WTC11 (cell line): ENCODE results near the gene TDRD9. TPM values are rescaled to one million over a fixed set of nuclear protein-coding genes. Genes with fewer than 3 reads are reported as not detected.

ENCODE experiments used
- ATAC-seq: fragments of 200-7000 bp; cut with Tn5 transposase; 2 replicates; pipeline ENCODE4 v1.10.0; 2021; ENCODE audit warnings: mild to moderate bottlenecking, moderate library complexity
- CTCF ChIA-PET: fragments of 300-600 bp; sonication (Branson Sonifier 250); formaldehyde crosslinking; loops from one replicate; lab custom pipeline; 2021; ENCODE audit warnings: antibody characterized with exemption; lab: Charles Lee
- POLR2A ChIA-PET: fragments of 350-600 bp; sonication (Branson Sonifier 250); formaldehyde crosslinking; loops from one replicate; lab custom pipeline; 2021; ENCODE audit warnings: antibody characterized with exemption; lab: Charles Lee
- DNase-seq: peaks from one replicate; pipeline ENCODE4 v3.0.0; 2021; ENCODE audit warnings: low spot score
- H3K27ac Mint-ChIP-seq: 2 replicates; pipeline ENCODE4 v1.8.0; 2021; ENCODE audit warnings: mixed read lengths
- H3K27me3 Mint-ChIP-seq: 2 replicates; pipeline ENCODE4 v1.8.0; 2021; ENCODE audit warnings: low read depth, mild to moderate bottlenecking, moderate library complexity, mixed read lengths
- H3K36me3 Mint-ChIP-seq: 2 replicates; pipeline ENCODE4 v1.8.0; 2021; ENCODE audit warnings: mixed read lengths
- H3K4me1 Mint-ChIP-seq: 2 replicates; pipeline ENCODE4 v1.8.0; 2022; ENCODE audit warnings: mixed read lengths
- H3K4me3 Mint-ChIP-seq: 2 replicates; pipeline ENCODE4 v1.8.0; 2021; ENCODE audit warnings: mild to moderate bottlenecking, moderate library complexity, mixed read lengths
- H3K9me3 Mint-ChIP-seq: 2 replicates; pipeline ENCODE4 v1.8.0; 2021; ENCODE audit warnings: mixed read lengths
- EMX1 ChIP-seq: fragments of 250-450 bp; sonication (Bioruptor Pico); IDR thresholded peaks from 2 replicates; pipeline ENCODE4 v1.8.0; 2021; ENCODE audit warnings: mild to moderate bottlenecking
- FOXK1 ChIP-seq: sonication (generic); formaldehyde crosslinking; IDR thresholded peaks from 2 replicates; pipeline ENCODE4 v1.8.0; 2022; ENCODE audit warnings: mild to moderate bottlenecking, moderate library complexity, missing genetic modification reagents
- GABPB1 ChIP-seq: sonication (generic); formaldehyde crosslinking; IDR thresholded peaks from 2 replicates; pipeline ENCODE4 v1.8.1; 2023; ENCODE audit warnings: mild to moderate bottlenecking, missing genetic modification reagents
- GTF2I ChIP-seq: fragments of 250-450 bp; sonication (Bioruptor Pico); conservative IDR thresholded peaks from 2 replicates; pipeline ENCODE4 v1.4.0; 2021; ENCODE audit warnings: mild to moderate bottlenecking
- MXD4 ChIP-seq: fragments of 250-450 bp; sonication (Bioruptor Pico); IDR thresholded peaks from 2 replicates; pipeline ENCODE4 v1.8.0; 2021; ENCODE audit warnings: mild to moderate bottlenecking, moderate library complexity, borderline replicate concordance
- MYBL2 ChIP-seq: sonication (generic); formaldehyde crosslinking; IDR thresholded peaks from 2 replicates; pipeline ENCODE4 v1.8.1; 2023; ENCODE audit warnings: mild to moderate bottlenecking, moderate library complexity, missing genetic modification reagents
- NFATC4 ChIP-seq: fragments of 250-450 bp; sonication (Bioruptor Pico); IDR thresholded peaks from 2 replicates; pipeline ENCODE4 v1.9.0; 2021; ENCODE audit warnings: mild to moderate bottlenecking
- NFE2L1 ChIP-seq: sonication (generic); formaldehyde crosslinking; IDR thresholded peaks from 2 replicates; pipeline ENCODE4 v1.8.1; 2023; ENCODE audit warnings: missing genetic modification reagents
- NR1H2 ChIP-seq: sonication (generic); formaldehyde crosslinking; IDR thresholded peaks from 2 replicates; pipeline ENCODE4 v1.9.0; 2021; ENCODE audit warnings: mild to moderate bottlenecking, moderate library complexity, missing genetic modification reagents
- NR2C2 ChIP-seq: sonication (generic); formaldehyde crosslinking; IDR thresholded peaks from 2 replicates; pipeline ENCODE4 v1.8.0; 2022; ENCODE audit warnings: mild to moderate bottlenecking, missing genetic modification reagents
- RELA ChIP-seq: sonication (generic); formaldehyde crosslinking; IDR thresholded peaks from 2 replicates; pipeline ENCODE4 v1.8.1; 2022; ENCODE audit warnings: missing genetic modification reagents, mild to moderate bottlenecking, borderline replicate concordance
- ZNF121 ChIP-seq: sonication (generic); formaldehyde crosslinking; IDR thresholded peaks from 2 replicates; pipeline ENCODE4 v1.8.0; 2023; ENCODE audit warnings: missing genetic modification reagents
- ZNF138 ChIP-seq: sonication (generic); formaldehyde crosslinking; conservative IDR thresholded peaks from 2 replicates; pipeline ENCODE4 v1.8.1; 2022; ENCODE audit warnings: mild to moderate bottlenecking, moderate library complexity, missing genetic modification reagents
- ZNF232 ChIP-seq: sonication (generic); formaldehyde crosslinking; IDR thresholded peaks from 2 replicates; pipeline ENCODE4 v1.8.0; 2022; ENCODE audit warnings: mild to moderate bottlenecking, missing genetic modification reagents
- ZNF423 ChIP-seq: fragments of 250-450 bp; sonication (Bioruptor Pico); IDR thresholded peaks from 2 replicates; pipeline ENCODE4 v2.1.2; 2022; ENCODE audit warnings: mild to moderate bottlenecking, moderate library complexity
- total RNA-seq: library from RNA; stranded (reverse); gene quantifications from 3 replicates; pipeline ENCODE4 v1.2.3, GENCODE V29; 2021
- TF ChIP-seq, protein P1 (sequence below): sonication (generic); formaldehyde crosslinking; IDR thresholded peaks from 2 replicates; pipeline ENCODE4 v1.8.1; 2023; ENCODE audit warnings: mild to moderate bottlenecking, moderate library complexity, missing genetic modification reagents
- TF ChIP-seq, protein P2 (sequence below): fragments of 250-450 bp; sonication (Bioruptor Pico); conservative IDR thresholded peaks from 2 replicates; pipeline ENCODE4 v1.9.0; 2021; ENCODE audit warnings: mild to moderate bottlenecking
- TF ChIP-seq, protein P3 (sequence below): sonication (generic); formaldehyde crosslinking; IDR thresholded peaks from 2 replicates; pipeline ENCODE4 v1.8.0; 2023; ENCODE audit warnings: missing genetic modification reagents
- TF ChIP-seq, protein P4 (sequence below): sonication (generic); formaldehyde crosslinking; IDR thresholded peaks from 2 replicates; pipeline ENCODE4 v1.8.1; 2023; ENCODE audit warnings: mild to moderate bottlenecking, missing genetic modification reagents
- TF ChIP-seq, protein P5 (sequence below): sonication (generic); formaldehyde crosslinking; conservative IDR thresholded peaks from 2 replicates; pipeline ENCODE4 v1.8.1; 2023; ENCODE audit warnings: mild to moderate bottlenecking, low read depth, missing genetic modification reagents, moderate library complexity

TDRD9 gene
- total RNA-seq, 1 experiment from 2014 or later, result 0.17 TPM

DNA sequence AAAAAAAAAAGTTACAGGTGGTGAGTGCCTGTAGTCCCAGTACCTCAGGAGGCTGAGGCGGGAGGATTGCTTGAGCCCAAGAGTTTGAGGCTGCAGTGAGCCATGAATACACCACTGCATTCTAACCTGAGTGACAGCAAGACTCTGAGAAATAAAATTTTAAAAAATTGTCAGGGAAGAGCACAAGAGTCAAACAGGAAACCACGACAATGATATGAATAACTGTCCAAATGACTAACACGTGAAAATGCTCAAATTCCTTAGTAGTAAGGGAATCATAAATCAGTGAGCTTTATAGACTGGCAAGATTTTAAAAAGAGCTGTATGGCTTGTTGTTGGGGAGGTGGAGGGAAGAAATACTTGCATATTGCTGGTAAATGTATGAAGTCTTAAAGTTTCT lies 144.3 kb downstream of the TDRD9 start:
- DNase-seq, result no peak
- POLR2A ChIA-PET, result interaction anchor here (0.7 kb wide), 1 partner anchor 171 kb away, joined by 3 read pairs; no protein-coding TSS in a partner anchor
- CTCF ChIA-PET, result interaction anchor here (0.7 kb wide), 1 partner anchor 79 kb away, joined by 4 read pairs; no protein-coding TSS in a partner anchor

DNA sequence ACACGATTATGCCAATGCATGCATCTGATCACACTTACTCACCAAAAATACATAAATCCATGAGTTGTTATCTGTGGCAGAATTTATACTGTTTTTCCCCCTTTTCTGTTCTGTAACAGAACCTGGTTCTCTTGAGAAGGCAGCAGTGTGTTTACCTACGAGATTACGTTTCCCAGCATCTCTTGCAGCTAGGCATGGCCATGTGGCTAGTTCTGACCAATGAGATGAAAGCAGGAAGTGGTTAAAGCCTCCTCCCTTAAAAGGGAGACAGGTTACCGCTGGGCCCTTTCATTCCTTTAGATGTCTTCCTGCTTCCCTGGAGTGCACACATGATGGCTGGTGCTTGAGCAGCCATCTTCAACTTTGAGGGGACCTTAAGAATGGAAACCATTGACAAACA lies 145.5 kb downstream of the TDRD9 start:
- Mint-ChIP-seq H3K4me1 (peaks cover 7% of the 10 kb centered on the region), H3K9me3 (peaks cover 34% of the 10 kb centered on the region), H3K27ac (no peak overlapping the region), H3K36me3 (peaks cover 7% of the 10 kb centered on the region), H3K4me3 (no peak overlapping the region), H3K27me3 (peaks cover 4% of the 10 kb centered on the region)
- DNase-seq, result no peak
- TF ChIP-seq NFATC4 (no peak), ZNF121 (CRISPR knock-in tag) (no peak), MXD4 (CRISPR knock-in tag) (no peak), ZNF138 (CRISPR knock-in tag) (no peak)
- TF ChIP-seq, protein P1, sequence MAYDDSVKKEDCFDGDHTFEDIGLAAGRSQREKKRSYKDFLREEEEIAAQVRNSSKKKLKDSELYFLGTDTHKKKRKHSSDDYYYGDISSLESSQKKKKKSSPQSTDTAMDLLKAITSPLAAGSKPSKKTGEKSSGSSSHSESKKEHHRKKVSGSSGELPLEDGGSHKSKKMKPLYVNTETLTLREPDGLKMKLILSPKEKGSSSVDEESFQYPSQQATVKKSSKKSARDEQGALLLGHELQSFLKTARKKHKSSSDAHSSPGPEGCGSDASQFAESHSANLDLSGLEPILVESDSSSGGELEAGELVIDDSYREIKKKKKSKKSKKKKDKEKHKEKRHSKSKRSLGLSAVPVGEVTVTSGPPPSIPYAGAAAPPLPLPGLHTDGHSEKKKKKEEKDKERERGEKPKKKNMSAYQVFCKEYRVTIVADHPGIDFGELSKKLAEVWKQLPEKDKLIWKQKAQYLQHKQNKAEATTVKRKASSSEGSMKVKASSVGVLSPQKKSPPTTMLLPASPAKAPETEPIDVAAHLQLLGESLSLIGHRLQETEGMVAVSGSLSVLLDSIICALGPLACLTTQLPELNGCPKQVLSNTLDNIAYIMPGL (CRISPR knock-in tag), result no peak
- TF ChIP-seq, protein P2, sequence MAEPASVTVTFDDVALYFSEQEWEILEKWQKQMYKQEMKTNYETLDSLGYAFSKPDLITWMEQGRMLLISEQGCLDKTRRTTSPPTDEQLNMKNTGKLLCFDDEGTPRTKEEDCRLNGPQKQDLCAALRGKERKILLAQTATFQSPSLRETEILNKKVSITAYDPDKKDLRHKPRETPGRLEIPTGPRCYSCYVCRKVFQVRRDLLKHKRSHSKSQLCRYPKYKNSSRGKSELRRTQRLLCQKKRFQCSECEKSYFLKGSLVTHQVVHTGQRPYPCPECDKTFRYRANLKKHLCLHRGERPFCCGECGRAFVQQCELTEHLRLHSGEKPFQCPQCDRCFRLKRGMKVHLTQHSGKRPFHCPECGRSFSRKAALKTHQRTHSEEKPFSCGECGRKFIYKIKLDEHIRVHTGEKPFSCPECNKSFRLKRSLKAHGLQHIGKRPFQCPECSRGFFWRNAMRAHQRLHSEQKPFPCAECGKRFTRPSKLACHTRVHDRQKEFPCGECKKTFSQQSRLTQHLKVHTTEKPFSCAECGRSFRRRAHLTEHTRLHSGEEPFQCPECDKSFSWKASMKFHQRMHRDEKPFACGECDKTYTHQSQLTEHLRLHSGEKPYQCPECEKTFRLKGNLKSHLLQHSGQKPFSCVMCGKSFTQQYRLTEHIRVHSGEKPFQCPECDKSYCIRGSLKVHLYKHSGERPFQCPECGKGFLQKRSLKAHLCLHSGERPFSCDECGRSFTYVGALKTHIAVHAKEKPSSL, result no peak
- ChIA-PET CTCF (no interaction called here), POLR2A (no interaction called here)
- no peak for ATAC-seq

More for the DNA sequence above, 144.3 kb downstream of the TDRD9 start:
- no peak for TF ChIP-seq ZNF423 (CRISPR knock-in tag)
- TF ChIP-seq NFATC4, result no peak
- no peak for TF ChIP-seq EMX1 (CRISPR knock-in tag)
- TF ChIP-seq ZNF232 (CRISPR knock-in tag), result no peak
- TF ChIP-seq, protein P2, result no peak
- TF ChIP-seq, protein P3, sequence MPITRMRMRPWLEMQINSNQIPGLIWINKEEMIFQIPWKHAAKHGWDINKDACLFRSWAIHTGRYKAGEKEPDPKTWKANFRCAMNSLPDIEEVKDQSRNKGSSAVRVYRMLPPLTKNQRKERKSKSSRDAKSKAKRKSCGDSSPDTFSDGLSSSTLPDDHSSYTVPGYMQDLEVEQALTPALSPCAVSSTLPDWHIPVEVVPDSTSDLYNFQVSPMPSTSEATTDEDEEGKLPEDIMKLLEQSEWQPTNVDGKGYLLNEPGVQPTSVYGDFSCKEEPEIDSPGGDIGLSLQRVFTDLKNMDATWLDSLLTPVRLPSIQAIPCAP (CRISPR knock-in tag), result no peak
- TF ChIP-seq GABPB1 (CRISPR knock-in tag), result no peak
- no peak for TF ChIP-seq NFE2L1
- no peak for TF ChIP-seq GTF2I
- no peak for TF ChIP-seq MYBL2 (CRISPR knock-in tag)
- peaks cover 12% of the 10 kb centered on the region for H3K36me3 Mint-ChIP-seq
- no peak overlapping the region for H3K4me3 Mint-ChIP-seq
- no peak for ATAC-seq
- no peak overlapping the region for H3K27ac Mint-ChIP-seq
- peaks cover 5% of the 10 kb centered on the region for H3K27me3 Mint-ChIP-seq
- no peaks in the 10 kb centered on the region for H3K4me1 Mint-ChIP-seq
- H3K9me3 Mint-ChIP-seq, result peaks cover 44% of the 10 kb centered on the region

DNA sequence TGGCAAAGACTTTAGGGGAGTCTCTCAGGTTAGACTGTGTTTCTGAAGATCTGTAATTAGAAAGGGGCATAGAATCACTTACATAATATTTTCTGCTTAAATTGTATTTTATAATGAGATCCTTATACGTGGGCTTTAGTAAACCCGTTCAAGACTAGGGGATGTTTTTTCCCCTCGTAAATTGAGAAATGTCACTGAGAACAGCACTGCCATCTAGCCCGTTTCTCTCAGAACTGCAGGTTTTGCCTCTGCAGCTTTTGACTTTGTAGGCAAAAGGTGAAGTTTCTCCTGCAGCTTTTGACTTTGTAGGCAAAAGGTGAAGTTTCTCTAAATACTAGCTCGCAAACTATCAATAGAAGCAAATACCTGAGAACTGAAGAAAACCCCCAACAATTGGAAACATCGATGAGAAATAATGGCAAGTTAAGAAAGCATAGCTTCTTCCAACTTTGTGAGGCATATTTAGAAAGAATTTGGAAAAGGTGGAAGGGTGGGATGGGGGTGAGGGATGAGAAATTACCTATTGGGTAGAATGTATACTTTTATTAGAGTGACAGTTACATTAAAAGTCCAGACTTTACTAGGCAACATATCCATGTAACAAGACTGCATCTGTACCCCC lies 147.4 kb downstream of the TDRD9 start:
- no peak overlapping the region for H3K27ac Mint-ChIP-seq
- ATAC-seq, result no peak
- no peak overlapping the region for H3K4me3 Mint-ChIP-seq
- peaks cover 4% of the 10 kb centered on the region for H3K27me3 Mint-ChIP-seq
- ChIA-PET CTCF (interaction anchor here (0.7 to 3.2 kb wide), 11 partner anchors 9 to 267 kb away, joined by 3 to 14 read pairs (median 4); partner anchors contain the start of gene ASPG), POLR2A (no interaction called here)
- H3K36me3 Mint-ChIP-seq, result peaks cover 7% of the 10 kb centered on the region
- peaks cover 30% of the 10 kb centered on the region for H3K9me3 Mint-ChIP-seq
- no peak for DNase-seq
- H3K4me1 Mint-ChIP-seq, result peaks cover 7% of the 10 kb centered on the region
- TF ChIP-seq NR1H2 (CRISPR knock-in tag), result no peak
- TF ChIP-seq FOXK1 (CRISPR knock-in tag), result no peak
- TF ChIP-seq NR2C2 (CRISPR knock-in tag), result no peak
- no peak for TF ChIP-seq GTF2I
- TF ChIP-seq, protein P4, sequence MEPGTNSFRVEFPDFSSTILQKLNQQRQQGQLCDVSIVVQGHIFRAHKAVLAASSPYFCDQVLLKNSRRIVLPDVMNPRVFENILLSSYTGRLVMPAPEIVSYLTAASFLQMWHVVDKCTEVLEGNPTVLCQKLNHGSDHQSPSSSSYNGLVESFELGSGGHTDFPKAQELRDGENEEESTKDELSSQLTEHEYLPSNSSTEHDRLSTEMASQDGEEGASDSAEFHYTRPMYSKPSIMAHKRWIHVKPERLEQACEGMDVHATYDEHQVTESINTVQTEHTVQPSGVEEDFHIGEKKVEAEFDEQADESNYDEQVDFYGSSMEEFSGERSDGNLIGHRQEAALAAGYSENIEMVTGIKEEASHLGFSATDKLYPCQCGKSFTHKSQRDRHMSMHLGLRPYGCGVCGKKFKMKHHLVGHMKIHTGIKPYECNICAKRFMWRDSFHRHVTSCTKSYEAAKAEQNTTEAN (CRISPR knock-in tag), result no peak
- TF ChIP-seq, protein P5, sequence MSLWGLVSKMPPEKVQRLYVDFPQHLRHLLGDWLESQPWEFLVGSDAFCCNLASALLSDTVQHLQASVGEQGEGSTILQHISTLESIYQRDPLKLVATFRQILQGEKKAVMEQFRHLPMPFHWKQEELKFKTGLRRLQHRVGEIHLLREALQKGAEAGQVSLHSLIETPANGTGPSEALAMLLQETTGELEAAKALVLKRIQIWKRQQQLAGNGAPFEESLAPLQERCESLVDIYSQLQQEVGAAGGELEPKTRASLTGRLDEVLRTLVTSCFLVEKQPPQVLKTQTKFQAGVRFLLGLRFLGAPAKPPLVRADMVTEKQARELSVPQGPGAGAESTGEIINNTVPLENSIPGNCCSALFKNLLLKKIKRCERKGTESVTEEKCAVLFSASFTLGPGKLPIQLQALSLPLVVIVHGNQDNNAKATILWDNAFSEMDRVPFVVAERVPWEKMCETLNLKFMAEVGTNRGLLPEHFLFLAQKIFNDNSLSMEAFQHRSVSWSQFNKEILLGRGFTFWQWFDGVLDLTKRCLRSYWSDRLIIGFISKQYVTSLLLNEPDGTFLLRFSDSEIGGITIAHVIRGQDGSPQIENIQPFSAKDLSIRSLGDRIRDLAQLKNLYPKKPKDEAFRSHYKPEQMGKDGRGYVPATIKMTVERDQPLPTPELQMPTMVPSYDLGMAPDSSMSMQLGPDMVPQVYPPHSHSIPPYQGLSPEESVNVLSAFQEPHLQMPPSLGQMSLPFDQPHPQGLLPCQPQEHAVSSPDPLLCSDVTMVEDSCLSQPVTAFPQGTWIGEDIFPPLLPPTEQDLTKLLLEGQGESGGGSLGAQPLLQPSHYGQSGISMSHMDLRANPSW (CRISPR knock-in tag), result no peak
- no peak for TF ChIP-seq RELA (CRISPR knock-in tag)
- no peak for TF ChIP-seq NFATC4
